ENCODE data around the gene ENPP7.

ENPP7 gene

DNA sequence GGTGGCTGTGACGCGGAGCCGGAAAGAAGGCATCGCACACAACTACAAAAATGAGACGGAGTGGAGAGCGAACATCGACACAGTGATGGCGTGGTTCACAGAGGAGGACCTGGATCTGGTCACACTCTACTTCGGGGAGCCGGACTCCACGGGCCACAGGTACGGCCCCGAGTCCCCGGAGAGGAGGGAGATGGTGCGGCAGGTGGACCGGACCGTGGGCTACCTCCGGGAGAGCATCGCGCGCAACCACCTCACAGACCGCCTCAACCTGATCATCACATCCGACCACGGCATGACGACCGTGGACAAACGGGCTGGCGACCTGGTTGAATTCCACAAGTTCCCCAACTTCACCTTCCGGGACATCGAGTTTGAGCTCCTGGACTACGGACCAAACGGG, 4.4 kb downstream of the ENPP7 start:
- Histone ChIP-seq H3K36me3 (ENCODE audit: control insufficient read depth in 2 of 2, insufficient read depth in 1 of 2, low read length in 2 of 2) (no peaks in the 10 kb centered on the region), H3K9me3 (ENCODE audit: control insufficient read depth, insufficient read depth, low read depth, low read length) (no peaks in the 10 kb centered on the region), H3K27ac (ENCODE audit: extremely low read depth, low read depth, low read length) (no peak overlapping the region), H3K4me3 (ENCODE audit: low read depth, low read length) (no peak overlapping the region), H3K4me1 (ENCODE audit: control insufficient read depth, insufficient read depth, low read length) (no peaks in the 10 kb centered on the region)
- no peak for TF ChIP-seq ZNF670 (tag by site-specific recombination; IDR thresholded peaks at IDR 0.05; ENCODE audit: low read depth)
- TF ChIP-seq ZNF223 (tag by site-specific recombination; IDR thresholded peaks at IDR 0.05) = no peak
- no peak for TF ChIP-seq ZNF157 (tag by site-specific recombination; IDR thresholded peaks at IDR 0.05)
- TF ChIP-seq ZNF175 (tag by site-specific recombination; IDR thresholded peaks at IDR 0.05) = no peak
- no peak for TF ChIP-seq ZNF214 (tag by site-specific recombination; IDR thresholded peaks at IDR 0.05; ENCODE audit: borderline replicate concordance)
- no peak for TF ChIP-seq KLF8 (tag by site-specific recombination; IDR thresholded peaks at IDR 0.05)
- no peak for TF ChIP-seq MEIS1 (CRISPR knock-in tag; IDR thresholded peaks at IDR 0.05; ENCODE audit: borderline replicate concordance)
- TF ChIP-seq ZNF76 (tag by site-specific recombination; IDR thresholded peaks at IDR 0.05; ENCODE audit: borderline replicate concordance, low read depth) = no peak
- TF ChIP-seq SCRT1 (tag by site-specific recombination; IDR thresholded peaks at IDR 0.05; ENCODE audit: borderline replicate concordance) = no peak
- TF ChIP-seq ZFP3 (tag by site-specific recombination; IDR thresholded peaks at IDR 0.05; ENCODE audit: low read depth) = no peak
- TF ChIP-seq ZNF146 (tag by site-specific recombination; IDR thresholded peaks at IDR 0.05) = no peak
- TF ChIP-seq ATF2 (tag by site-specific recombination; IDR thresholded peaks at IDR 0.05; ENCODE audit: low read depth) = no peak
- TF ChIP-seq ZNF571 (tag by site-specific recombination; IDR thresholded peaks at IDR 0.05) = no peak
- TF ChIP-seq FEZF1 (tag by site-specific recombination; IDR thresholded peaks at IDR 0.05) = no peak
- TF ChIP-seq ZNF768 (tag by site-specific recombination; IDR thresholded peaks at IDR 0.05) = no peak
- no peak for TF ChIP-seq SETDB1 (IDR thresholded peaks at IDR 0.05; ENCODE audit: insufficient read length, low read length)
- CTCF ChIA-PET = interaction anchor here (0.6 to 0.9 kb wide), 2 partner anchors 10 to 190 kb away, joined by 3 to 6 read pairs; no protein-coding TSS in a partner anchor
- POLR2A ChIA-PET = no interaction called here

- Histone ChIP-seq H3K27ac (ENCODE audit: extremely low read depth, low read depth, low read length) (no peak overlapping the region), H3K4me3 (ENCODE audit: low read depth, low read length) (no peak overlapping the region), H3K9me3 (ENCODE audit: control insufficient read depth, insufficient read depth, low read depth, low read length) (no peaks in the 10 kb centered on the region), H3K36me3 (ENCODE audit: control insufficient read depth in 2 of 2, insufficient read depth in 1 of 2, low read length in 2 of 2) (no peaks in the 10 kb centered on the region), H3K4me1 (ENCODE audit: control insufficient read depth, insufficient read depth, low read length) (no peaks in the 10 kb centered on the region; the same call in 1 of the 2 replicates)
- ChIA-PET POLR2A (no interaction called here), CTCF (no interaction called here)
- TF ChIP-seq GLIS2 (tag by site-specific recombination; IDR thresholded peaks at IDR 0.05) = no peak
- TF ChIP-seq ZNF664 (tag by site-specific recombination; IDR thresholded peaks at IDR 0.05) = no peak
- no peak for TF ChIP-seq ZNF114 (tag by site-specific recombination; IDR thresholded peaks at IDR 0.05)
- no peak for TF ChIP-seq ZSCAN4 (tag by site-specific recombination; IDR thresholded peaks at IDR 0.05)
- TF ChIP-seq, protein P1, sequence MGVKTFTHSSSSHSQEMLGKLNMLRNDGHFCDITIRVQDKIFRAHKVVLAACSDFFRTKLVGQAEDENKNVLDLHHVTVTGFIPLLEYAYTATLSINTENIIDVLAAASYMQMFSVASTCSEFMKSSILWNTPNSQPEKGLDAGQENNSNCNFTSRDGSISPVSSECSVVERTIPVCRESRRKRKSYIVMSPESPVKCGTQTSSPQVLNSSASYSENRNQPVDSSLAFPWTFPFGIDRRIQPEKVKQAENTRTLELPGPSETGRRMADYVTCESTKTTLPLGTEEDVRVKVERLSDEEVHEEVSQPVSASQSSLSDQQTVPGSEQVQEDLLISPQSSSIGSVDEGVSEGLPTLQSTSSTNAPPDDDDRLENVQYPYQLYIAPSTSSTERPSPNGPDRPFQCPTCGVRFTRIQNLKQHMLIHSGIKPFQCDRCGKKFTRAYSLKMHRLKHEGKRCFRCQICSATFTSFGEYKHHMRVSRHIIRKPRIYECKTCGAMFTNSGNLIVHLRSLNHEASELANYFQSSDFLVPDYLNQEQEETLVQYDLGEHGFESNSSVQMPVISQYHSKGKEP (tag by site-specific recombination; IDR thresholded peaks at IDR 0.05) = no peak
- TF ChIP-seq YY1 (tag by site-specific recombination; IDR thresholded peaks at IDR 0.05) = no peak
- no peak for TF ChIP-seq BCL6B (tag by site-specific recombination; IDR thresholded peaks at IDR 0.05)
- TF ChIP-seq ZNF837 (tag by site-specific recombination; IDR thresholded peaks at IDR 0.05) = no peak
- TF ChIP-seq TSHZ1 (tag by site-specific recombination; IDR thresholded peaks at IDR 0.05; ENCODE audit: borderline replicate concordance) = no peak
Observed at GRCh38 chr17:79737046-79737921, 6.5 kb downstream of the ENPP7 start.

Measured in HEK293 (cell line).